Mesenchymal stem cell (in vitro differentiated cells and primary cell): ENCODE results near the gene C22orf15.
A peak's percentile ranks its signal among the peaks of the same experiment; 100 is the strongest.

Experiments
- DNase-seq: peaks from one replicate; pipeline ENCODE4 v3.0.0-alpha.2; 2013
- H2AFZ ChIP-seq: one replicate; pipeline ENCODE4 v1.6.1; 2013; ENCODE audit warnings: low read depth, mild to moderate bottlenecking, control low read depth, inconsistent platforms, low read length, moderate library complexity
- H2AK5ac ChIP-seq: 2 replicates; pipeline ENCODE4 v1.6.1; 2013; ENCODE audit warnings: low read length, moderate library complexity, mild to moderate bottlenecking, inconsistent platforms; ENCODE audit not compliant: severe bottlenecking
- H2BK120ac ChIP-seq: one replicate; pipeline ENCODE4 v1.6.1; 2013; ENCODE audit warnings: low read depth, mild to moderate bottlenecking, inconsistent platforms, low read length, moderate library complexity
- H2BK12ac ChIP-seq, 2 experiments: one replicate each; pipeline ENCODE4 v1.6.1; 2013; ENCODE audit warnings: inconsistent platforms in 2 of 2, low read length in 2 of 2, mild to moderate bottlenecking in 2 of 2, moderate library complexity in 2 of 2, control low read depth in 1 of 2
- H2BK15ac ChIP-seq: one replicate; pipeline ENCODE4 v1.6.1; 2013; ENCODE audit warnings: mild to moderate bottlenecking, low read depth, inconsistent platforms; ENCODE audit not compliant: poor library complexity, severe bottlenecking
- H2BK5ac ChIP-seq: 2 replicates; pipeline ENCODE4 v1.6.1; 2013; ENCODE audit warnings: low read depth, mild to moderate bottlenecking, low read length, control low read depth, inconsistent platforms; ENCODE audit not compliant: poor library complexity, severe bottlenecking
- H3K14ac ChIP-seq, 2 experiments: one replicate each; pipeline ENCODE4 v1.6.1; 2013; ENCODE audit warnings: inconsistent platforms in 2 of 2, low read length in 2 of 2, control low read depth in 1 of 2, mild to moderate bottlenecking in 1 of 2, moderate library complexity in 1 of 2
- H3K18ac ChIP-seq, 2 experiments: one replicate each; pipeline ENCODE4 v1.6.1; 2013; ENCODE audit warnings: inconsistent platforms in 2 of 2, low read length in 2 of 2, control low read depth in 1 of 2, low read depth in 1 of 2, mild to moderate bottlenecking in 1 of 2
- H3K23ac ChIP-seq, 2 experiments: one replicate each; pipeline ENCODE4 v1.6.1; 2013; ENCODE audit warnings: inconsistent platforms in 2 of 2, low read length in 2 of 2, mild to moderate bottlenecking in 2 of 2, moderate library complexity in 2 of 2, control low read depth in 1 of 2
- H3K27ac ChIP-seq: 2 replicates; pipeline ENCODE4 v1.5.1; 2013; ENCODE audit warnings: mild to moderate bottlenecking, moderate library complexity, low read length, control low read depth, inconsistent platforms; ENCODE audit not compliant: poor library complexity, severe bottlenecking
- H3K27me3 ChIP-seq, 2 experiments: 2 replicates each; pipeline versions ENCODE4 v1.6.1 to v1.7.0; 2013; ENCODE audit warnings: low read length in 2 of 2, mild to moderate bottlenecking in 2 of 2, moderate library complexity in 2 of 2, control low read depth in 1 of 2, inconsistent platforms in 1 of 2; ENCODE audit not compliant: control insufficient read depth in 1 of 2, insufficient read depth in 1 of 2
- H3K36me3 ChIP-seq, 2 experiments: 2 replicates each; pipeline versions ENCODE4 v1.6.1 to v1.7.0; 2013; ENCODE audit warnings: low read length in 2 of 2, control low read depth in 1 of 2, inconsistent platforms in 1 of 2, low read depth in 1 of 2, mild to moderate bottlenecking in 1 of 2; ENCODE audit not compliant: insufficient read depth in 2 of 2, control insufficient read depth in 1 of 2
- H3K4ac ChIP-seq, 2 experiments: one replicate each; pipeline ENCODE4 v1.6.1; 2013; ENCODE audit warnings: inconsistent platforms in 2 of 2, low read length in 2 of 2, mild to moderate bottlenecking in 2 of 2, moderate library complexity in 2 of 2, control low read depth in 1 of 2, low read depth in 1 of 2
- H3K4me1 ChIP-seq: 2 replicates; pipeline ENCODE4 v1.6.1; 2013; ENCODE audit warnings: low read depth, low read length, control low read depth; ENCODE audit not compliant: control insufficient read depth, insufficient read depth
- H3K4me2 ChIP-seq: 2 replicates; pipeline ENCODE4 v1.6.1; 2013; ENCODE audit warnings: low read length, mild to moderate bottlenecking, inconsistent platforms; ENCODE audit not compliant: poor library complexity, severe bottlenecking
- H3K4me3 ChIP-seq, 2 experiments: 2 replicates each; pipeline versions ENCODE4 v1.5.1 to v1.7.0; 2013; ENCODE audit warnings: low read length in 2 of 2, mild to moderate bottlenecking in 2 of 2, control low read depth in 1 of 2, low read depth in 1 of 2; ENCODE audit not compliant: insufficient read depth in 1 of 2
- H3K79me1 ChIP-seq: replicated peaks from 2 replicates; pipeline ENCODE4 v1.6.1; 2013; ENCODE audit warnings: mild to moderate bottlenecking, control low read depth, low read length, inconsistent platforms; ENCODE audit not compliant: poor library complexity, severe bottlenecking
- H3K9ac ChIP-seq: 2 replicates; pipeline ENCODE4 v1.7.0; 2013; ENCODE audit warnings: mild to moderate bottlenecking, low read length, moderate library complexity
- H3K9me3 ChIP-seq: 2 replicates; pipeline ENCODE4 v1.7.0; 2013; ENCODE audit warnings: mild to moderate bottlenecking, low read length; ENCODE audit not compliant: control insufficient read depth
- H4K8ac ChIP-seq: one replicate; pipeline ENCODE4 v1.6.1; 2013; ENCODE audit warnings: inconsistent platforms, mild to moderate bottlenecking, low read length, moderate library complexity
- H4K91ac ChIP-seq: one replicate; pipeline ENCODE4 v1.6.1; 2013; ENCODE audit warnings: mild to moderate bottlenecking, low read length, inconsistent platforms
- WGBS: methylation state at CpG from one replicate; pipeline ENCODE4 v1.1.7; 2013; ENCODE audit warnings: mixed read lengths; 5-methylcytosine and 5-hydroxymethylcytosine counted together

The C22orf15 gene

DNA sequence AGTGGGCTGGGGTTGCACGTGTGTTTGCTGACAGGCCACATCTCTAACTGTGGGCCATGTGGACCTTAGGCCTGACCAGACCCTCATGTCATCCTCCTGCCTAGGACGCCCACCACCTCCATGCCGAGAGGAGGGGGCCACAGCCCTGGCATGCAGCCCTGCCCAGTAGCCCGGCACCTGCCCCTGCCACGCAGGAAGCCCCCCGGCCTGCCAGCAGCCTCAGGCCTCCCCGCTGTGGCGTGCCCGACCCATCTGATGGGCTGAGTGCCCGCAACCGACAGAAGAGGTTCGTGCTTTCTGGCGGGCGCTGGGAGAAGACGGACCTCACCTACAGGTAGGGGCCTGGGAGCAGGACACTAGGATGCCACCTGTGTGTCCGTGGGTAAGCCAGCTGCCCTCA is 16.3 kb downstream of the C22orf15 start:
- no peak overlapping the region for H4K8ac ChIP-seq
- 93% methylated on average over 16 of the region's 16 CpGs for WGBS
- H3K14ac ChIP-seq: no peak overlapping the region
- peak overlapping the region; percentile 27 for H2AK5ac ChIP-seq
- H3K36me3 ChIP-seq: peaks cover 0 to 15% of the 10 kb centered on the region in 2 experiments
- no peak for DNase-seq
- no peaks in the 10 kb centered on the region for H3K79me1 ChIP-seq
- no peak overlapping the region for H4K91ac ChIP-seq
- no peak overlapping the region for H2BK5ac ChIP-seq
- H3K4me1 ChIP-seq: peaks cover 40% of the 10 kb centered on the region
- no peak overlapping the region for H2BK15ac ChIP-seq
- no peak overlapping the region for H2BK120ac ChIP-seq
- H3K4me3 ChIP-seq: no peak overlapping the region
- H3K9ac ChIP-seq: no peak overlapping the region
- no peak overlapping the region for H3K18ac ChIP-seq
- no peak overlapping the region for H2AFZ ChIP-seq
- no peak overlapping the region for H3K27ac ChIP-seq
- no peak overlapping the region for H3K4ac ChIP-seq
- no peak overlapping the region for H2BK12ac ChIP-seq
- no peak overlapping the region for H3K23ac ChIP-seq
- H3K4me2 ChIP-seq: no peak overlapping the region
- no peaks in the 10 kb centered on the region for H3K27me3 ChIP-seq
- H3K9me3 ChIP-seq: no peaks in the 10 kb centered on the region

DNA sequence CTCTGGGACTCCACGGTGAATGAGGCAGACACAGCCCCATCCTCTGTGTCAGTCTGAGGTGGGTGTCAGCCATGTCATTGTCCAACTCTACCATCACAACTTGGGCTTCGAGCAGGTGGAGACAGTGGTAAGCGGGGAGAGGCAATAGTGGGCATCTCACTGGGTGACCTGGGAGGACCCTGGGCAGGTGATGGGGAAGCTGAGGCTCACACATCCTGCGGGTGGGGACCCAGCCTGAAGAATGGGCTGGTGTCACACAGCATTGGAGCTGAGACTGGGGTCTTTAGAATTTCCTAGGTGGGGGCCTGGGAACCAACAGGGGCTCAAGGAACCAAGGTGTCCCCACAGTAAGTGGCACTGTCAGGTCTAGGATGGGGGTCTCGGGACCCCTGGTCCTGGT is 16.9 kb downstream of the C22orf15 start:
- no peak overlapping the region for H3K4ac ChIP-seq
- WGBS: 90% methylated on average over 5 of the region's 5 CpGs

DNA sequence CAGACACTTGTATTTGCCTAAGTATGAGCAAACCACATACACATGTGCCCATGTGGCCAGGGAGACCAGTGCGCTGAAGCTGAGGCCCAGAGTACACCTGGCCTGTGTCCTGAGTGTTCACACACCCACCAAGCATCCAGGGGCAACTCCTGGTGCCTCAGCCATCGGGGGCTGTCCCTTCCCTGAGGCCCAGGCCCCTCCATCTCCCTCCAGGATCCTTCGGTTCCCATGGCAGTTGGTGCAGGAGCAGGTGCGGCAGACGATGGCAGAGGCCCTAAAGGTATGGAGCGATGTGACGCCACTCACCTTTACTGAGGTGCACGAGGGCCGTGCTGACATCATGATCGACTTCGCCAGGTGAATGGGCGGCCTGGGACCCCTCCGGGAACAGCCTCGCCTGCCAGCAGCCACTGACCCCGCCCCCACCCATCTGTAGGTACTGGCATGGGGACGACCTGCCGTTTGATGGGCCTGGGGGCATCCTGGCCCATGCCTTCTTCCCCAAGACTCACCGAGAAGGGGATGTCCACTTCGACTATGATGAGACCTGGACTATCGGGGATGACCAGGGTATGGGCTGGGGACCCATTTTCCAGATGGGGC is 17.5 kb downstream of the C22orf15 start:
- H3K36me3 ChIP-seq: peaks cover 0 to 15% of the 10 kb centered on the region in 2 experiments
- no peaks in the 10 kb centered on the region for H3K9me3 ChIP-seq
- peaks cover 33% of the 10 kb centered on the region for H3K4me1 ChIP-seq
- no peak overlapping the region for H4K91ac ChIP-seq
- 91% methylated on average over 20 of the region's 20 CpGs for WGBS
- no peak overlapping the region for H3K14ac ChIP-seq
- no peak for DNase-seq
- no peaks in the 10 kb centered on the region for H3K79me1 ChIP-seq
- H4K8ac ChIP-seq: no peak overlapping the region
- H3K27ac ChIP-seq: no peak overlapping the region
- H3K4me2 ChIP-seq: no peak overlapping the region
- H2BK5ac ChIP-seq: no peak overlapping the region
- H2BK12ac ChIP-seq: no peak overlapping the region
- H3K4ac ChIP-seq: no peak overlapping the region
- H2BK120ac ChIP-seq: no peak overlapping the region
- H3K27me3 ChIP-seq: no peaks in the 10 kb centered on the region
- no peak overlapping the region for H2AFZ ChIP-seq
- no peak overlapping the region for H2BK15ac ChIP-seq
- H3K18ac ChIP-seq: no peak overlapping the region
- no peak overlapping the region for H2AK5ac ChIP-seq
- H3K4me3 ChIP-seq: no peak overlapping the region
- H3K23ac ChIP-seq: no peak overlapping the region
- no peak overlapping the region for H3K9ac ChIP-seq

More for the DNA sequence above, 16.9 kb downstream of the C22orf15 start:
- no peaks in the 10 kb centered on the region for H3K27me3 ChIP-seq
- no peak overlapping the region for H3K27ac ChIP-seq
- H3K36me3 ChIP-seq: peaks cover 0 to 15% of the 10 kb centered on the region in 2 experiments
- no peak for DNase-seq
- no peak overlapping the region for H2AFZ ChIP-seq
- H2BK12ac ChIP-seq: peak overlapping the region in 1 of 2 experiments; percentile 45
- no peaks in the 10 kb centered on the region for H3K9me3 ChIP-seq
- H3K18ac ChIP-seq: no peak overlapping the region
- no peaks in the 10 kb centered on the region for H3K79me1 ChIP-seq
- no peak overlapping the region for H2AK5ac ChIP-seq
- no peak overlapping the region for H3K4me2 ChIP-seq
- H3K9ac ChIP-seq: no peak overlapping the region
- no peak overlapping the region for H3K23ac ChIP-seq
- H4K8ac ChIP-seq: no peak overlapping the region
- H3K4me3 ChIP-seq: no peak overlapping the region
- no peak overlapping the region for H2BK5ac ChIP-seq
- no peak overlapping the region for H4K91ac ChIP-seq
- peaks cover 38% of the 10 kb centered on the region for H3K4me1 ChIP-seq
- H2BK15ac ChIP-seq: no peak overlapping the region
- no peak overlapping the region for H3K14ac ChIP-seq
- no peak overlapping the region for H2BK120ac ChIP-seq

DNA sequence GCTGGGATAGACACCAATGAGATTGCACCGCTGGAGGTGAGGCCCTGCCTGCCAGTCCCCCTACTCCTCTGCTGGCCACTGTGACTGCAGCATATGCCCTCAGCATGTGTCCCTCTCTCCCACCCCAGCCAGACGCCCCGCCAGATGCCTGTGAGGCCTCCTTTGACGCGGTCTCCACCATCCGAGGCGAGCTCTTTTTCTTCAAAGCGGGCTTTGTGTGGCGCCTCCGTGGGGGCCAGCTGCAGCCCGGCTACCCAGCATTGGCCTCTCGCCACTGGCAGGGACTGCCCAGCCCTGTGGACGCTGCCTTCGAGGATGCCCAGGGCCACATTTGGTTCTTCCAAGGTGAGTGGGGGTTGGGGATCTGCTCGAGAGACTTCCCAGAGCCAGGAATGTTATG is 18.3 kb downstream of the C22orf15 start:
- no peaks in the 10 kb centered on the region for H3K79me1 ChIP-seq
- no peak overlapping the region for H2AFZ ChIP-seq
- peak overlapping the region; percentile 11 for H2AK5ac ChIP-seq
- WGBS: 88% methylated on average over 15 of the region's 15 CpGs
- peak overlapping the region; percentile 77 for H4K91ac ChIP-seq
- no peak overlapping the region for H3K27ac ChIP-seq
- H3K4ac ChIP-seq: no peak overlapping the region
- H4K8ac ChIP-seq: peak overlapping the region; percentile 56
- no peak overlapping the region for H3K23ac ChIP-seq
- no peaks in the 10 kb centered on the region for H3K9me3 ChIP-seq
- peaks cover 33% of the 10 kb centered on the region for H3K4me1 ChIP-seq
- no peak for DNase-seq
- peak overlapping the region in 1 of 2 experiments; percentile 49 for H2BK12ac ChIP-seq
- no peak overlapping the region for H2BK5ac ChIP-seq
- peaks cover 0 to 15% of the 10 kb centered on the region in 2 experiments for H3K36me3 ChIP-seq
- peak overlapping the region; percentile 28 to 52 for H3K18ac ChIP-seq
- no peak overlapping the region for H3K4me2 ChIP-seq
- H3K9ac ChIP-seq: peak overlapping the region; percentile 27
- peak overlapping the region in 1 of 2 experiments; percentile 32 for H3K4me3 ChIP-seq
- H3K14ac ChIP-seq: peak overlapping the region in 1 of 2 experiments; percentile 35
- peak overlapping the region; percentile 78 for H2BK15ac ChIP-seq
- H3K27me3 ChIP-seq: no peaks in the 10 kb centered on the region
- no peak overlapping the region for H2BK120ac ChIP-seq
